HG03571 (cell line): ENCODE results near the gene FAM177B.

Experiments used
- ATAC-seq: cut with Tn5 transposase; IDR thresholded peaks from one replicate; pipeline ENCODE4 v1.9.1; 2021; ENCODE audit not compliant: unreplicated experiment

FAM177B gene

GRCh38 chr1:222736972-222737371 is at the start of gene FAM177B:
Gene FAM177B (plus strand): TSS chr1:222737202. CDS start chr1:222746546, 9,344 bp downstream.
- ATAC-seq: no peak

GRCh38 chr1:222691016-222691415 is 46.0 kb upstream of the FAM177B start:
- no peak for ATAC-seq

GRCh38 chr1:222694927-222695326 is 42.1 kb upstream of the FAM177B start:
- ATAC-seq: no peak

- ATAC-seq: no peak
These were observed 40.3 kb upstream of the FAM177B start for GRCh38 chr1:222696741-222697140.

GRCh38 chr1:222697203-222697602 is 39.8 kb upstream of the FAM177B start:
- no peak for ATAC-seq

- ATAC-seq: no peak
These were observed 39.2 kb upstream of the FAM177B start for GRCh38 chr1:222697826-222698225.

GRCh38 chr1:222702210-222702609 is 34.8 kb upstream of the FAM177B start:
- ATAC-seq: no peak

- no peak for ATAC-seq
These were observed 32.7 kb upstream of the FAM177B start for GRCh38 chr1:222704260-222704659.

GRCh38 chr1:222706815-222707214 is 30.2 kb upstream of the FAM177B start:
- no peak for ATAC-seq

GRCh38 chr1:222709700-222710153 is 27.3 kb upstream of the FAM177B start:
- ATAC-seq: no peak

- peak; percentile 34 for ATAC-seq
These were observed 25.4 kb upstream of the FAM177B start for GRCh38 chr1:222711319-222712252.

GRCh38 chr1:222712253-222713090 is 24.5 kb upstream of the FAM177B start, which contains the start of the genes AIDA and BROX:
Gene AIDA (minus strand): TSS chr1:222712491. CDS start chr1:222712317, 174 bp downstream.
Gene BROX (plus strand): TSS chr1:222712564. CDS start chr1:222715700, 3,136 bp downstream.
- ATAC-seq: peak; percentile 78

GRCh38 chr1:222713091-222713961 is 23.7 kb upstream of the FAM177B start:
- peak; percentile 59 for ATAC-seq

GRCh38 chr1:222716393-222716792 is 20.6 kb upstream of the FAM177B start:
- ATAC-seq: no peak

GRCh38 chr1:222728746-222729145 is 8.3 kb upstream of the FAM177B start:
- ATAC-seq: no peak

- no peak for ATAC-seq
These were observed 6.1 kb upstream of the FAM177B start for GRCh38 chr1:222730866-222731265.

- ATAC-seq: peak; percentile 98
These were observed 4.5 kb upstream of the FAM177B start for GRCh38 chr1:222732216-222733159.

- ATAC-seq: no peak
These were observed 2.3 kb upstream of the FAM177B start for GRCh38 chr1:222734740-222735139.

GRCh38 chr1:222736470-222736869 is 532 bp upstream of the FAM177B start:
- no peak for ATAC-seq
